Activated CD8-positive, alpha-beta memory T cell treated with anti-CD3 and anti-CD28 coated beads, Interleukin-2, amount 50 U/mL, for 48 hours (primary cell): Measurements from ENCODE around the gene SH2D3A.
A peak's percentile ranks its signal among the peaks of the same experiment; 100 is the strongest.
"Not testable (repeated sequence)": the region's sequence is repeated elsewhere in the genome, so short reads cannot be mapped to it uniquely, and the experiment has no call there.

Source experiments
- DNase-seq: peaks from one replicate; pipeline ENCODE4 v3.0.0-alpha.2; 2020

The SH2D3A gene

GRCh38 chr19:6787393-6787792 lies 20.2 kb upstream of the SH2D3A start:
- DNase-seq: no peak

GRCh38 chr19:6779206-6779605 lies 12.0 kb upstream of the SH2D3A start:
- DNase-seq: no peak

- no peak for DNase-seq
Measured at GRCh38 chr19:6778386-6778785, 11.2 kb upstream of the SH2D3A start.

- DNase-seq: no peak
Measured at GRCh38 chr19:6777434-6777833, 10.2 kb upstream of the SH2D3A start.

- no peak for DNase-seq
Measured at GRCh38 chr19:6776999-6777398, 9.8 kb upstream of the SH2D3A start.

GRCh38 chr19:6776045-6776444 lies 8.8 kb upstream of the SH2D3A start:
- not testable (repeated sequence) for DNase-seq

GRCh38 chr19:6774821-6775707 lies 7.8 kb upstream of the SH2D3A start:
- no peak for DNase-seq

GRCh38 chr19:6773323-6773931 lies 6.2 kb upstream of the SH2D3A start:
- peak; percentile 81 for DNase-seq

- DNase-seq: no peak
Measured at GRCh38 chr19:6772866-6773322, 5.7 kb upstream of the SH2D3A start.

GRCh38 chr19:6772028-6772865 lies 5.0 kb upstream of the SH2D3A start, which contains the start of gene VAV1:
VAV1 (plus strand) TSS chr19:6772708; CDS start chr19:6772808, 100 bp downstream.
- peak; percentile 85 for DNase-seq

GRCh38 chr19:6771648-6772027 lies 4.4 kb upstream of the SH2D3A start:
- not testable (repeated sequence) for DNase-seq

- DNase-seq: no peak
Measured at GRCh38 chr19:6769006-6769619, 1.9 kb upstream of the SH2D3A start.

- no peak for DNase-seq
Measured at GRCh38 chr19:6768236-6768785, 1.1 kb upstream of the SH2D3A start.

GRCh38 chr19:6767081-6767356 lies 216 bp downstream of the SH2D3A start:
- no peak for DNase-seq

GRCh38 chr19:6766357-6767080 lies 716 bp downstream of the SH2D3A start:
- no peak for DNase-seq

- no peak for DNase-seq
Measured at GRCh38 chr19:6765738-6766356, 1.4 kb downstream of the SH2D3A start.

GRCh38 chr19:6762253-6762797 lies 4.9 kb downstream of the SH2D3A start:
- DNase-seq: not testable (repeated sequence)

- no peak for DNase-seq
Measured at GRCh38 chr19:6761053-6761676, 6.1 kb downstream of the SH2D3A start.

GRCh38 chr19:6760606-6761005 lies 6.6 kb downstream of the SH2D3A start:
- no peak for DNase-seq

GRCh38 chr19:6754653-6755463 lies 12.4 kb downstream of the SH2D3A start:
- no peak for DNase-seq
